ENCODE data around the gene EDEM3. TPM values are rescaled to one million over a fixed set of nuclear protein-coding genes. Genes with fewer than 3 reads are reported as not detected.

EDEM3 gene
- total RNA-seq, 2 experiments from 2014 or later, result 39.3 to 42.9 TPM

- ChIA-PET POLR2A (interaction anchor here (1.3 kb wide), 1 partner anchor 570 kb away, joined by 3 read pairs; the partner anchor contains the start of gene IVNS1ABP), CTCF (no interaction called here)
- no peaks in the 10 kb centered on the region for H3K27me3 Mint-ChIP-seq
- H3K4me3 Mint-ChIP-seq, result no peak overlapping the region
- peaks cover 80% of the 10 kb centered on the region for H3K4me1 Mint-ChIP-seq
- no peak overlapping the region for H3K27ac Mint-ChIP-seq
- H3K36me3 Mint-ChIP-seq (ENCODE audit: low read depth), result peaks cover 34% of the 10 kb centered on the region
- no peak for DNase-seq
- H3K9me3 Mint-ChIP-seq, result no peaks in the 10 kb centered on the region
These were observed 7.3 kb downstream of the EDEM3 start for GRCh38 chr1:184747089-184747955.

- Mint-ChIP-seq H3K4me3 (peak overlapping the region; percentile 15), H3K36me3 (ENCODE audit: low read depth) (peaks cover 40% of the 10 kb centered on the region), H3K4me1 (peaks cover 79% of the 10 kb centered on the region), H3K27ac (peak overlapping the region; percentile 59), H3K27me3 (no peaks in the 10 kb centered on the region), H3K9me3 (no peaks in the 10 kb centered on the region)
- ChIA-PET CTCF (interaction anchor here (1.7 kb wide), 1 partner anchor 9 kb away, joined by 4 read pairs; the partner anchor contains the start of gene EDEM3), POLR2A (interaction anchor here (0.7 to 4.9 kb wide), 5 partner anchors 8 to 229 kb away, joined by 3 to 126 read pairs (median 3); partner anchors contain the start of genes EDEM3 and NIBAN1)
- DNase-seq, result no peak
These were observed 8.6 kb downstream of the EDEM3 start for GRCh38 chr1:184745929-184746638.

GRCh38 chr1:184745110-184745509 is 9.5 kb downstream of the EDEM3 start:
- no peaks in the 10 kb centered on the region for H3K9me3 Mint-ChIP-seq
- no peaks in the 10 kb centered on the region for H3K27me3 Mint-ChIP-seq
- H3K27ac Mint-ChIP-seq, result peak overlapping the region; percentile 71
- peaks cover 45% of the 10 kb centered on the region for H3K36me3 Mint-ChIP-seq (ENCODE audit: low read depth)
- no peak for DNase-seq
- no peak overlapping the region for H3K4me3 Mint-ChIP-seq
- ChIA-PET CTCF (interaction anchor here (1.7 kb wide), 1 partner anchor 10 kb away, joined by 4 read pairs; the partner anchor contains the start of gene EDEM3), POLR2A (interaction anchor here (1.0 to 4.9 kb wide), 4 partner anchors 9 to 230 kb away, joined by 3 to 126 read pairs (median 4); partner anchors contain the start of genes EDEM3 and NIBAN1)
- peaks cover 77% of the 10 kb centered on the region for H3K4me1 Mint-ChIP-seq

GRCh38 chr1:184743062-184743756 is 11.4 kb downstream of the EDEM3 start:
- peaks cover 66% of the 10 kb centered on the region for H3K4me1 Mint-ChIP-seq
- POLR2A ChIA-PET, result interaction anchor here (1.3 to 4.9 kb wide), 4 partner anchors 11 to 414 kb away, joined by 5 to 126 read pairs (median 9); partner anchors contain the start of genes EDEM3, NIBAN1, SWT1 and TRMT1L
- peak overlapping the region; percentile 84 for H3K27ac Mint-ChIP-seq
- no peaks in the 10 kb centered on the region for H3K9me3 Mint-ChIP-seq
- H3K36me3 Mint-ChIP-seq (ENCODE audit: low read depth), result peaks cover 40% of the 10 kb centered on the region
- CTCF ChIA-PET, result interaction anchor here (1.0 to 1.4 kb wide), 3 partner anchors 10 to 240 kb away, joined by 3 to 4 read pairs (median 3); no protein-coding TSS in a partner anchor
- no peak overlapping the region for H3K4me3 Mint-ChIP-seq
- H3K27me3 Mint-ChIP-seq, result no peaks in the 10 kb centered on the region
- DNase-seq, result no peak

GRCh38 chr1:184740344-184740743 is 14.3 kb downstream of the EDEM3 start:
- Mint-ChIP-seq H3K36me3 (ENCODE audit: low read depth) (peaks cover 44% of the 10 kb centered on the region), H3K4me3 (no peak overlapping the region), H3K9me3 (no peaks in the 10 kb centered on the region), H3K27me3 (no peaks in the 10 kb centered on the region), H3K4me1 (peaks cover 41% of the 10 kb centered on the region), H3K27ac (no peak overlapping the region)
- CTCF ChIA-PET, result interaction anchor here (1.2 kb wide), 1 partner anchor 259 kb away, joined by 3 read pairs; no protein-coding TSS in a partner anchor
- DNase-seq, result no peak
- POLR2A ChIA-PET, result interaction anchor here (1.0 kb wide), 1 partner anchor 10 kb away, joined by 3 read pairs; no protein-coding TSS in a partner anchor

GRCh38 chr1:184739796-184740195 is 14.9 kb downstream of the EDEM3 start:
- Mint-ChIP-seq H3K27me3 (no peaks in the 10 kb centered on the region), H3K27ac (no peak overlapping the region), H3K36me3 (ENCODE audit: low read depth) (peaks cover 44% of the 10 kb centered on the region), H3K9me3 (no peaks in the 10 kb centered on the region), H3K4me3 (no peak overlapping the region), H3K4me1 (peaks cover 38% of the 10 kb centered on the region)
- CTCF ChIA-PET, result no interaction called here
- POLR2A ChIA-PET, result no interaction called here
- DNase-seq, result no peak

GRCh38 chr1:184739070-184739469 is 15.6 kb downstream of the EDEM3 start:
- Mint-ChIP-seq H3K27ac (no peak overlapping the region), H3K4me3 (no peak overlapping the region), H3K36me3 (ENCODE audit: low read depth) (peaks cover 43% of the 10 kb centered on the region), H3K9me3 (no peaks in the 10 kb centered on the region), H3K4me1 (peaks cover 31% of the 10 kb centered on the region), H3K27me3 (no peaks in the 10 kb centered on the region)
- no peak for DNase-seq
- POLR2A ChIA-PET, result no interaction called here
- CTCF ChIA-PET, result no interaction called here

GRCh38 chr1:184734980-184735379 is 19.7 kb downstream of the EDEM3 start:
- Mint-ChIP-seq H3K9me3 (no peaks in the 10 kb centered on the region), H3K4me1 (peaks cover 6% of the 10 kb centered on the region), H3K4me3 (no peak overlapping the region), H3K27ac (peak overlapping the region; percentile 5), H3K27me3 (no peaks in the 10 kb centered on the region), H3K36me3 (ENCODE audit: low read depth) (peaks cover 51% of the 10 kb centered on the region)
- POLR2A ChIA-PET, result interaction anchor here (1.0 to 1.3 kb wide), 2 partner anchors 11 to 21 kb away, joined by 3 to 4 read pairs; no protein-coding TSS in a partner anchor
- DNase-seq, result no peak
- CTCF ChIA-PET, result no interaction called here

GRCh38 chr1:184724843-184725242 is 29.8 kb downstream of the EDEM3 start:
- CTCF ChIA-PET, result interaction anchor here (0.6 kb wide), 1 partner anchor 850 kb away, joined by 4 read pairs; no protein-coding TSS in a partner anchor
- Mint-ChIP-seq H3K27ac (no peak overlapping the region), H3K9me3 (no peaks in the 10 kb centered on the region), H3K4me3 (no peak overlapping the region), H3K27me3 (no peaks in the 10 kb centered on the region), H3K4me1 (no peaks in the 10 kb centered on the region), H3K36me3 (ENCODE audit: low read depth) (peaks cover 50% of the 10 kb centered on the region)
- DNase-seq, result no peak
- POLR2A ChIA-PET, result no interaction called here

GRCh38 chr1:184716158-184716557 is 38.5 kb downstream of the EDEM3 start:
- H3K27me3 Mint-ChIP-seq, result no peaks in the 10 kb centered on the region

GRCh38 chr1:184709418-184709817 is 45.2 kb downstream of the EDEM3 start:
- Mint-ChIP-seq H3K27ac (no peak overlapping the region), H3K27me3 (no peaks in the 10 kb centered on the region), H3K36me3 (ENCODE audit: low read depth) (peaks cover 58% of the 10 kb centered on the region), H3K9me3 (no peaks in the 10 kb centered on the region), H3K4me3 (no peak overlapping the region), H3K4me1 (peaks cover 1% of the 10 kb centered on the region)
- CTCF ChIA-PET, result no interaction called here
- POLR2A ChIA-PET, result interaction anchor here (1.7 kb wide), 1 partner anchor 45 kb away, joined by 5 read pairs; the partner anchor contains the start of gene EDEM3
- no peak for DNase-seq

More at GRCh38 chr1:184716158-184716557, 38.5 kb downstream of the EDEM3 start:
- ChIA-PET CTCF (no interaction called here), POLR2A (no interaction called here)
- Mint-ChIP-seq H3K27ac (no peak overlapping the region), H3K4me3 (no peak overlapping the region), H3K4me1 (no peaks in the 10 kb centered on the region), H3K9me3 (no peaks in the 10 kb centered on the region), H3K36me3 (ENCODE audit: low read depth) (peaks cover 47% of the 10 kb centered on the region)
- no peak for DNase-seq

- CTCF ChIA-PET, result no interaction called here
- no peak overlapping the region for H3K4me3 Mint-ChIP-seq
- POLR2A ChIA-PET, result no interaction called here
These were observed 46.5 kb downstream of the EDEM3 start for GRCh38 chr1:184708084-184708676.

More at GRCh38 chr1:184708084-184708676, 46.5 kb downstream of the EDEM3 start:
- no peak for DNase-seq
- peaks cover 1% of the 10 kb centered on the region for H3K4me1 Mint-ChIP-seq
- H3K27me3 Mint-ChIP-seq, result no peaks in the 10 kb centered on the region
- H3K27ac Mint-ChIP-seq, result no peak overlapping the region
- H3K36me3 Mint-ChIP-seq (ENCODE audit: low read depth), result peaks cover 59% of the 10 kb centered on the region
- no peaks in the 10 kb centered on the region for H3K9me3 Mint-ChIP-seq
